ENCODE results near the gene PRRC2B.
"Not testable (repeated sequence)": the region's sequence is repeated elsewhere in the genome, so short reads cannot be mapped to it uniquely, and the experiment has no call there.

The PRRC2B gene

GRCh38 chr9:131539223-131539923 is 145.5 kb downstream of the PRRC2B start:
- no peak for DNase-seq (ENCODE audit: low read depth in 2 of 2)

DNA sequence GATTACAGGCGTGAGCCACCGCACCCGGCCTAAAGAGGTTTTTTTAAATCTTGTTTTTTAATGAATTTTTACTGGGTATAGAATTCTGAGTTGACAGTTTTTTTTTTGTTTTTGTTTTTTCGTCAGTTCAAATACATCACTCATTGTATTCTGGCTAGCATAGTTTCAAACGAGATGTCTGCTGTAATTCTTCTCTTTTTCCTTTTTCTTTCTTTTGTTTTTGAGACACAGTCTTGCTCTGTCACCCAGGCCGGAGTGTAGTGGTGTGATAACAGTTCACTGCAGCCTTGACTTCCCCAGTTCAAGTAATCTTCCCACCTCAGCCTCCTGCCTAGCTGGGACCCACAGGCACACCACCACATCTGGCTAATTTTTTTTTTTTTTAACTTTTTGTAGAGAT is 149.3 kb downstream of the PRRC2B start:
- DNase-seq (ENCODE audit: low read depth in 2 of 2) = no peak

DNA sequence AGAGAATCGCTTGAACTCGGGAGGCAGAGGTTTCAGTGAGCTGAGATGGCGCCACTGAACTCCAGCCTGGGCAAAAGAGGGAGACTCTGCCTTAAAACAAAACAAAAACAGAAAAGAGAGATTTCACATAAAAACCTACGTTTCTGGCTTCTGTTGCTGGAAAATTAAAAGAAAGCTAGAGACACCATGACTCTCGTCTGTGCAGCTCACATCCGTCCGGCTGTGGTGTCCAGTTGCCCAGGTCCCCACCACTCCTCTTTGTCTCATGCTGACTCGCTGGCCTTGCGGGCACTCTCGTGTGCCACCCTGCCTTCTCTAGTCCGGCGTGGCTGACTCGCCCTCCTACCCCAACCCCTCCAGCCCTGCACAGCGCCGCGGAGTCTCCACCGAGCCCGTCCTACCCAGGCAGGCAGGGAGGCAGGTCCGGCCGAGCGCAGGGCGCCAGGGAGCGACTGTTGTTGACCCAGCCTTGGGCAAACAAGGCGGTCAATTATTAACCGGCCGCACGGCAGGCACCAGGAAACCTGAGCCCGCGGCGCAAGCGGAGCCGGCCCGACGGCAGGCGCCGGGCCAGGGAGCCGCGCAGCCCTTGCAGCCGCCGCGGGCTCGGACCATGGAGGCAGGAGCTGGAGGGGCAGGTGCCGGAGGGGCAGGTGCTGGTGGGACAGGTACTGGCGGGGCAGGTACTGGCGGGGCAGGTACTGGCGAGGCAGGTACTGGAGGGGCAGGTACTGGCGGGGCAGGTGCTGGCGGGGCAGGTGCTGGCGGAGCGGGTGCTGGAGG is 151.3 kb downstream of the PRRC2B start, which contains the start of gene PRRT1B:
PRRT1B (plus strand) TSS at position 521 of the 783 bp plus-strand sequence; CDS start at position 614, 93 bp downstream.
- no peak for DNase-seq (ENCODE audit: low read depth in 2 of 2)

- no peak for DNase-seq (ENCODE audit: low read depth in 2 of 2)
Measured at GRCh38 chr9:131545786-131546335, 152.0 kb downstream of the PRRC2B start.

DNA sequence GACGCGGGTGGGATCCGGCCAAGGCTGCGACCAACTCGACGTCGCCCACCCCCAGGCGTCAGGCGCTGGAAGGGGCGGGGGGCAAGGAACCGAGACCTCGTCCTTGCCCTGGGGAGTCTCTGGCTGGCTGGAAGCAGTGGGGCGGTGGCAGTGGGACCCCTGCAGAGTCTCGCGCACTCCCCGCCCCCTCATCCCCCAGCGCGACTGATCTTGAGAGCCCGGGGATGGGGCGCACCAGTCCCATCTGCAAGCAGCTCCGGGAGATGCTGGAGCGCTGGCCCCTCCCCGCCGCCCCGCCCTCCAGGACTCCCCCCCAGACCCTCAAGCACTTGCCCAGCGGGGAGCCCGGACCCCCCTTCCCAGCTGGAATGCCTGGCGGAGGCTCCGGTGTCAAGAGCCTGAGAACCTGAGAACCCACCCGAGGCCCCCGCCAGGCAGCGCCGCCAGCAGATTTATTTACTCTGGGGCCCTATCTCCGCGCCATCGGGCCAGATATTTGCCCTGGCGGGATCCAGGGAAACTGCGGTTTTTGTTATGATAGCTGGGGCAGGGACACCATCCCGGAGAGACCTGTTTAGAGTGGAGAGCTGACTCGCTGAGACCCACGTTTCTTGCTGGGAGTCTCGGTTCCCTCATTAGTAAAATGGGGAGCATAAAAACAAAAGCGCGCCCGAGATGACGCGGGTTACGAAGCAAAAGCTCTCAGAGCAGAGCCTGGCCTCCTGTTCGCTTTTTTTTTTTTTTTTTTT is 152.6 kb downstream of the PRRC2B start:
- no peak for DNase-seq (ENCODE audit: low read depth in 2 of 2)

- DNase-seq (ENCODE audit: low read depth in 2 of 2) = not testable (repeated sequence)
Measured at GRCh38 chr9:131549186-131549585, 155.3 kb downstream of the PRRC2B start.

Data from stimulated activated CD8-positive, alpha-beta memory T cell treated with anti-CD3 and anti-CD28 coated beads, Interleukin-7, amount 100 ng/mL, for 1 hour (primary cell).